Caco-2 (cell line): ENCODE data around the gene ROS1. TPM values are rescaled to one million over a fixed set of nuclear protein-coding genes. Genes with fewer than 3 reads are reported as not detected.

Experiments
- BruUV-seq: library from RNA; stranded (reverse); fragments of 400-500 nt; replicated peaks from 2 replicates; lab custom pipeline; 2021; lab: Mats Ljungman, UMichigan
- CTCF ChIA-PET: fragments of 300-600 bp; sonication (Branson Sonifier 250); formaldehyde crosslinking; loops from one replicate; lab custom pipeline; 2022; ENCODE audit warnings: antibody characterized with exemption; lab: Charles Lee
- POLR2A ChIA-PET: fragments of 300-600 bp; sonication (Branson Sonifier 250); formaldehyde crosslinking; loops from one replicate; lab custom pipeline; 2022; ENCODE audit warnings: antibody characterized with exemption; lab: Charles Lee
- DNase-seq, 2 experiments: peaks; one replicate each; pipeline versions ENCODE4 v3.0.0 to v3.0.0-alpha.2; 2020 to 2022
- H3K27me3 ChIP-seq: replicated peaks from 2 replicates; pipeline ENCODE4 v1.6.0; 2011; ENCODE audit warnings: low read length; ENCODE audit not compliant: control insufficient read depth, insufficient read depth
- H3K36me3 ChIP-seq: 2 replicates; pipeline ENCODE4 v1.5.1; 2011; ENCODE audit warnings: low read length; ENCODE audit not compliant: control insufficient read depth, insufficient read depth
- H3K4me1 ChIP-seq: fragments of 250-450 bp; sonication (Bioruptor Pico); 2 replicates; pipeline ENCODE4 v1.5.1; 2020; ENCODE audit warnings: mild to moderate bottlenecking
- H3K4me3 ChIP-seq: 2 replicates; pipeline ENCODE4 v1.5.1; 2011; ENCODE audit warnings: low read depth, mild to moderate bottlenecking, control low read depth, low read length
- H3K9me3 ChIP-seq: fragments of 250-450 bp; sonication (Bioruptor Pico); 2 replicates; pipeline ENCODE4 v1.5.1; 2020; ENCODE audit warnings: mild to moderate bottlenecking, moderate library complexity
- H3K27ac Mint-ChIP-seq: one replicate; pipeline ENCODE4 v1.8.0; 2022; ENCODE audit warnings: mixed read lengths; ENCODE audit not compliant: unreplicated experiment
- H3K27me3 Mint-ChIP-seq: one replicate; pipeline ENCODE4 v1.8.0; 2022; ENCODE audit warnings: mixed read lengths; ENCODE audit not compliant: insufficient read depth, unreplicated experiment
- H3K36me3 Mint-ChIP-seq: one replicate; pipeline ENCODE4 v1.8.0; 2022; ENCODE audit warnings: mild to moderate bottlenecking, mixed read lengths; ENCODE audit not compliant: insufficient read depth, unreplicated experiment
- H3K4me1 Mint-ChIP-seq: one replicate; pipeline ENCODE4 v1.8.0; 2022; ENCODE audit warnings: low read depth, mixed read lengths; ENCODE audit not compliant: unreplicated experiment
- H3K4me3 Mint-ChIP-seq: one replicate; pipeline ENCODE4 v1.8.0; 2022; ENCODE audit warnings: mild to moderate bottlenecking, moderate library complexity, mixed read lengths; ENCODE audit not compliant: unreplicated experiment
- H3K9me3 Mint-ChIP-seq: one replicate; pipeline ENCODE4 v1.8.0; 2022; ENCODE audit warnings: mixed read lengths; ENCODE audit not compliant: unreplicated experiment
- intact Hi-C: fragments of 100-400 bp; cut with micrococcal nuclease; formaldehyde crosslinking; loops from one replicate; pipeline ENCODE4 v1.10.0; 2022; ENCODE audit not compliant: unreplicated experiment
- total RNA-seq: library from RNA; stranded (reverse); gene quantifications from 2 replicates; pipeline ENCODE4 v1.2.3, GENCODE V29; 2022
- TF ChIP-seq, protein P1 (sequence below), 2 experiments: fragments of 200-600 bp in 1 of 2; IDR thresholded peaks; 1 replicate in 1 of 2; 2 replicates in 1 of 2; pipeline versions ENCODE4 v1.5.1 to v1.8.0; 2011 to 2022; ENCODE audit warnings: antibody characterized with exemption in 1 of 2, control low read depth in 1 of 2, inconsistent platforms in 1 of 2, low read depth in 1 of 2, low read length in 1 of 2, mild to moderate bottlenecking in 1 of 2, moderate library complexity in 1 of 2; ENCODE audit not compliant: insufficient read depth in 1 of 2, severe bottlenecking in 1 of 2, unreplicated experiment in 1 of 2

The ROS1 gene
- total RNA-seq, 1 experiment from 2014 or later, result 0.16 TPM

- no peak overlapping the region for H3K4me3 Mint-ChIP-seq
- no peaks in the 10 kb centered on the region for H3K27me3 Mint-ChIP-seq
- DNase-seq, result no peak
- ChIA-PET CTCF (interaction anchor here (0.6 to 1.0 kb wide), 2 partner anchors 13 to 117 kb away, joined by 3 to 4 read pairs; no protein-coding TSS in a partner anchor), POLR2A (no interaction called here)
- no peaks in the 10 kb centered on the region for H3K36me3 Mint-ChIP-seq
- H3K27ac Mint-ChIP-seq, result no peak overlapping the region
- no peaks in the 10 kb centered on the region for H3K36me3 ChIP-seq
- H3K4me3 ChIP-seq, result no peak overlapping the region
- H3K4me1 ChIP-seq, result no peaks in the 10 kb centered on the region
- H3K27me3 ChIP-seq, result no peaks in the 10 kb centered on the region
- no peaks in the 10 kb centered on the region for H3K9me3 ChIP-seq
- H3K4me1 Mint-ChIP-seq, result no peaks in the 10 kb centered on the region
- no peaks in the 10 kb centered on the region for H3K9me3 Mint-ChIP-seq
- BruUV-seq, result no TSS peak
- intact Hi-C loops, result no loop called here
- TF ChIP-seq, protein P1, sequence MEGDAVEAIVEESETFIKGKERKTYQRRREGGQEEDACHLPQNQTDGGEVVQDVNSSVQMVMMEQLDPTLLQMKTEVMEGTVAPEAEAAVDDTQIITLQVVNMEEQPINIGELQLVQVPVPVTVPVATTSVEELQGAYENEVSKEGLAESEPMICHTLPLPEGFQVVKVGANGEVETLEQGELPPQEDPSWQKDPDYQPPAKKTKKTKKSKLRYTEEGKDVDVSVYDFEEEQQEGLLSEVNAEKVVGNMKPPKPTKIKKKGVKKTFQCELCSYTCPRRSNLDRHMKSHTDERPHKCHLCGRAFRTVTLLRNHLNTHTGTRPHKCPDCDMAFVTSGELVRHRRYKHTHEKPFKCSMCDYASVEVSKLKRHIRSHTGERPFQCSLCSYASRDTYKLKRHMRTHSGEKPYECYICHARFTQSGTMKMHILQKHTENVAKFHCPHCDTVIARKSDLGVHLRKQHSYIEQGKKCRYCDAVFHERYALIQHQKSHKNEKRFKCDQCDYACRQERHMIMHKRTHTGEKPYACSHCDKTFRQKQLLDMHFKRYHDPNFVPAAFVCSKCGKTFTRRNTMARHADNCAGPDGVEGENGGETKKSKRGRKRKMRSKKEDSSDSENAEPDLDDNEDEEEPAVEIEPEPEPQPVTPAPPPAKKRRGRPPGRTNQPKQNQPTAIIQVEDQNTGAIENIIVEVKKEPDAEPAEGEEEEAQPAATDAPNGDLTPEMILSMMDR (IDR thresholded peaks at IDR 0.05; ENCODE audit: insufficient read depth in 1 of 2, low read depth in 1 of 2, low read length in 1 of 2, severe bottlenecking in 1 of 2, unreplicated experiment in 1 of 2), result no peak
Measured at GRCh38 chr6:117399126-117399525, 26.6 kb downstream of the ROS1 start.

DNA sequence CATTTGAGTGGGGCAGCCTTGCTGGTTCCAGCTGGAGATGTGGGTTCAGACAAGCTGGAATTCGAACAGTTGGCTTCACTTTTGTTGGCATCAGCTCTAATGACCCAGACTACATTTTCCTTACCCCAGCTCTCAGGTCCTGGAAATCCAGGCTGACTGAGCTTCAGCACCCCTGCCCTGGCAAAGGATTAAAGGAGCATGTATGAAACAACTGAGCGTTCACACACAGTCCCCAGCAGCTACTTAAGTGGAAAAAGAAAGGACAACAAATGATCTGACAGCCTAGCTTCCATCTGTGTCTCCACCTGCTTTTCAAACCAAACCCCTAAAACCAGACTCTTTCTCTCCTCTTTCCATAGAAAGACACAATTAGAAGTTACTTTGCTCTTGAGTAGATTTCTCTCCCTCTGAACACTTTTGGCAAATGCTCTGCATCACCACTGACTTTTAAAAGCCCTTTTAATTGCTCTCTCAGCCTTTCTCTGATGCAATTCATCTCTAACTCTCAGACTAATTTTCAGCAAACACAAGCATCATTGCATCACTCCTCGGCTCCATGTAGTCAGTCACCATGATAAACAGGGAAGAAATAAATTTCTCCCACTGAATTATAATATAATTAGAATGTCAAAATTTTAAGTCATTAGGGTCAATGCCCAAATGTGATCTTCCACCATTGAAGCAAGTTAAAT, 28.1 kb downstream of the ROS1 start:
- Histone ChIP-seq H3K4me3 (no peak overlapping the region), H3K36me3 (no peaks in the 10 kb centered on the region), H3K27me3 (no peaks in the 10 kb centered on the region), H3K4me1 (no peaks in the 10 kb centered on the region), H3K9me3 (no peaks in the 10 kb centered on the region)
- Mint-ChIP-seq H3K4me3 (no peak overlapping the region), H3K4me1 (no peaks in the 10 kb centered on the region), H3K9me3 (no peaks in the 10 kb centered on the region), H3K27me3 (no peaks in the 10 kb centered on the region), H3K36me3 (no peaks in the 10 kb centered on the region), H3K27ac (peak overlapping the region; percentile 30)
- DNase-seq, result no peak
- intact Hi-C loops, result no loop called here
- ChIA-PET CTCF (no interaction called here), POLR2A (no interaction called here)
- TF ChIP-seq, protein P1 (IDR thresholded peaks at IDR 0.05; ENCODE audit: insufficient read depth in 1 of 2, low read depth in 1 of 2, low read length in 1 of 2, severe bottlenecking in 1 of 2, unreplicated experiment in 1 of 2), result no peak
- BruUV-seq, result no TSS peak

- H3K4me1 Mint-ChIP-seq, result no peaks in the 10 kb centered on the region
- no peaks in the 10 kb centered on the region for H3K27me3 Mint-ChIP-seq
- no peaks in the 10 kb centered on the region for H3K36me3 Mint-ChIP-seq
- POLR2A ChIA-PET, result no interaction called here
- CTCF ChIA-PET, result no interaction called here
- H3K9me3 Mint-ChIP-seq, result no peaks in the 10 kb centered on the region
- intact Hi-C loops, result no loop called here
- TF ChIP-seq, protein P1 (IDR thresholded peaks at IDR 0.05; ENCODE audit: insufficient read depth in 1 of 2, low read depth in 1 of 2, low read length in 1 of 2, severe bottlenecking in 1 of 2, unreplicated experiment in 1 of 2), result no peak
- Histone ChIP-seq H3K27me3 (no peaks in the 10 kb centered on the region), H3K4me3 (no peak overlapping the region), H3K4me1 (no peaks in the 10 kb centered on the region), H3K9me3 (no peaks in the 10 kb centered on the region), H3K36me3 (no peaks in the 10 kb centered on the region)
- no peak overlapping the region for H3K4me3 Mint-ChIP-seq
- H3K27ac Mint-ChIP-seq, result no peak overlapping the region
- no TSS peak for BruUV-seq
- no peak for DNase-seq
Measured at GRCh38 chr6:117396228-117396627, 29.5 kb downstream of the ROS1 start.
